OCI-LY3 (cell line): Measurements from ENCODE around the gene SYNGR2.
"Not testable (repeated sequence)": the region's sequence is repeated elsewhere in the genome, so short reads cannot be mapped to it uniquely, and the experiment has no call there.

Source experiments
- H2AFZ ChIP-seq: fragments of 200-600, 300-600 bp; shearing (Covaris generic); 2 replicates; pipeline ENCODE4 v1.6.0; 2014; ENCODE audit warnings: antibody characterized with exemption, low read depth, low read length
- H3K27ac ChIP-seq: fragments of 200-600, 300-600 bp; sonication (generic); 2 replicates; pipeline ENCODE4 v1.5.1; 2014; ENCODE audit warnings: mild to moderate bottlenecking, low read length, moderate library complexity, mixed read lengths
- H3K27me3 ChIP-seq: fragments of 200-600, 300-600 bp; sonication (generic); 2 replicates; pipeline ENCODE4 v1.6.1; 2014; ENCODE audit warnings: low read depth, low read length, mixed read lengths
- H3K36me3 ChIP-seq: fragments of 200-600, 300-600 bp; sonication (generic); replicated peaks from 2 replicates; pipeline ENCODE3; 2014; ENCODE audit warnings: low read depth, low read length, mixed read lengths
- H3K4me1 ChIP-seq: fragments of 300-600, 200-600 bp; sonication (generic); 2 replicates; pipeline ENCODE4 v1.6.1; 2014; ENCODE audit warnings: low read length, mixed read lengths
- H3K4me2 ChIP-seq: fragments of 200-600, 300-600 bp; sonication (generic); 2 replicates; pipeline ENCODE4 v1.6.1; 2014; ENCODE audit warnings: low read length, mixed read lengths
- H3K4me3 ChIP-seq: fragments of 300-600, 200-600 bp; sonication (generic); 2 replicates; pipeline ENCODE4 v1.5.1; 2014; ENCODE audit warnings: antibody characterized with exemption, mild to moderate bottlenecking, low read length, moderate library complexity
- H3K79me2 ChIP-seq: fragments of 300-600, 200-600 bp; shearing (Covaris generic); 2 replicates; pipeline ENCODE4 v1.6.1; 2014; ENCODE audit warnings: mild to moderate bottlenecking, low read length, mixed read lengths
- H3K9ac ChIP-seq: fragments of 300-600, 200-600 bp; shearing (Covaris generic); 2 replicates; pipeline ENCODE4 v1.6.0; 2014; ENCODE audit warnings: mild to moderate bottlenecking, low read length, moderate library complexity
- H3K9me3 ChIP-seq: fragments of 200-600, 300-600 bp; shearing (Covaris generic); 2 replicates; pipeline ENCODE4 v1.6.1; 2014; ENCODE audit warnings: low read length, mixed read lengths; ENCODE audit not compliant: insufficient read depth
- H4K20me1 ChIP-seq: fragments of 200-600, 300-600 bp; sonication (generic); 2 replicates; pipeline ENCODE4 v1.6.1; 2016; ENCODE audit warnings: low read length, mixed read lengths; ENCODE audit not compliant: insufficient read depth
- CTCF ChIP-seq: fragments of 200-600, 300-600 bp; sonication (generic); IDR thresholded peaks from 2 replicates; pipeline ENCODE4 v1.5.1; 2014; ENCODE audit warnings: antibody characterized with exemption, low read length, low read depth
- EZH2phosphoT487 ChIP-seq: fragments of 200-600 bp; shearing (Covaris generic); IDR thresholded peaks from 2 replicates; pipeline ENCODE4 v1.6.1; 2018; ENCODE audit warnings: antibody characterized with exemption, mixed run types, low read depth

SYNGR2 gene

GRCh38 chr17:78135858-78136500 lies 32.4 kb upstream of the SYNGR2 start:
- H3K4me3 ChIP-seq, result no peak overlapping the region
- no peak overlapping the region for H3K4me2 ChIP-seq
- H3K4me1 ChIP-seq, result peaks cover 68% of the 10 kb centered on the region
- H4K20me1 ChIP-seq, result no peaks in the 10 kb centered on the region
- no peak overlapping the region for H2AFZ ChIP-seq
- H3K9me3 ChIP-seq, result no peaks in the 10 kb centered on the region
- H3K79me2 ChIP-seq, result peaks cover 2% of the 10 kb centered on the region; the same call in 1 of the 2 replicates
- no peaks in the 10 kb centered on the region for H3K27me3 ChIP-seq
- no peak for TF ChIP-seq CTCF
- TF ChIP-seq EZH2phosphoT487, result no peak
- H3K27ac ChIP-seq, result no peak overlapping the region
- peaks cover 7% of the 10 kb centered on the region for H3K36me3 ChIP-seq
- no peak overlapping the region for H3K9ac ChIP-seq

- no peak overlapping the region for H2AFZ ChIP-seq
- H3K4me3 ChIP-seq, result peak overlapping the region; percentile 72
- TF ChIP-seq EZH2phosphoT487, result no peak
- peak; percentile 92 for TF ChIP-seq CTCF
- H3K4me1 ChIP-seq, result peaks cover 73% of the 10 kb centered on the region
- no peaks in the 10 kb centered on the region for H3K79me2 ChIP-seq
- H3K36me3 ChIP-seq, result peaks cover 10% of the 10 kb centered on the region
- no peaks in the 10 kb centered on the region for H4K20me1 ChIP-seq
- no peaks in the 10 kb centered on the region for H3K27me3 ChIP-seq
- no peaks in the 10 kb centered on the region for H3K9me3 ChIP-seq
- peak overlapping the region; percentile 73 for H3K9ac ChIP-seq
- peak overlapping the region; percentile 78 for H3K4me2 ChIP-seq
- peak overlapping the region; percentile 62 for H3K27ac ChIP-seq
Measured at GRCh38 chr17:78137392-78138203, 30.8 kb upstream of the SYNGR2 start.

DNA sequence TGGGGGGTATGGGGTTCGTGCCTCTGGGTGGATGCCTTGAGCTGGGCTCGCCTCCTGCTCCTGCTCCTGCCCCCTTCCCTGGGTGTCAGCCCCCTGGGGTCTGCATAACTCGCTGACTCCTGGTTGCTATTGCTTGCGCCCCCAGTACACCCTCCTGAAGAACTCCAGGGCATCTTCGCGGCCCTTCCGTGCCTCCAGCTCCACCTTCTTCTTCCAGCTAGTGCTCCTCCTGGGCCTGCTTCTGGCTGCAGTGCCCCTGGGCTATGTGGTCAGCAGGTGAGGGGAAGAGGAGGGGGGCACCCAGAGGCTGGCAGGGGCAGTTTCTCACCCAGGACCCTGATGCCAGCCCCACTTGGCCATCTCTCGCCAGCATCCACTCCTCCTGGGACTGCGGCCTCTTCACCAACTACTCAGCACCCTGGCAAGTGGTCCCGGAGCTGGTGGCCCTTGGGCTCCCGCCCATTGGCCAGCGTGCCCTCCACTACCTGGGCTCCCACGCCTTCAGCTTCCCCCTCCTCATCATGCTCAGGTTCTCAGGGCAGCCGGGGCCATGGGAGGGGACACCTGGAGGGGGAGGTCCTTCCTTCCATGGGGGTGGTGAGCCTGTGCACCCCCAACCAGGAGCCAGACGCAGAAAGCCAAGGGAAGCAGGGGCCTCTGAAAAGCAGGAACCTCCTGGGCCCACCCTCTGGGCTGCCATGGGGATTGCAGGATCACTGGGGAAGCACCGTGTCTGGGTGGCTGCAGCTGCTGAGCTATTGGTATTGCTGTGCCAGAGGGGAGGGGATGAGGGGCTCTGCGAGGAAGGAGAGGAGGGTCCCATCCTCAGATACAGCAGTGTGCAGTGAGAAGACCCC lies 29.9 kb upstream of the SYNGR2 start:
- H3K9ac ChIP-seq, result peak overlapping the region; percentile 73
- H3K4me3 ChIP-seq, result peak overlapping the region; percentile 72
- H3K4me2 ChIP-seq, result peak overlapping the region; percentile 78
- peak overlapping the region; percentile 62 for H3K27ac ChIP-seq
- no peak overlapping the region for H2AFZ ChIP-seq
- H3K36me3 ChIP-seq, result peaks cover 11% of the 10 kb centered on the region
- no peaks in the 10 kb centered on the region for H3K27me3 ChIP-seq
- H3K9me3 ChIP-seq, result no peaks in the 10 kb centered on the region
- no peaks in the 10 kb centered on the region for H4K20me1 ChIP-seq
- no peaks in the 10 kb centered on the region for H3K79me2 ChIP-seq
- TF ChIP-seq EZH2phosphoT487 (no peak), CTCF (no peak)
- peaks cover 72% of the 10 kb centered on the region for H3K4me1 ChIP-seq

GRCh38 chr17:78139861-78140168 lies 28.6 kb upstream of the SYNGR2 start:
- H3K79me2 ChIP-seq, H3K4me3 ChIP-seq, H4K20me1 ChIP-seq, H3K9ac ChIP-seq, H2AFZ ChIP-seq, H3K27me3 ChIP-seq, H3K9me3 ChIP-seq, H3K36me3 ChIP-seq: not testable (repeated sequence)
- Histone ChIP-seq H3K4me2 (peak overlapping the region; percentile 37), H3K27ac (peak overlapping the region; percentile 15; the same call in 1 of the 2 replicates), H3K4me1 (peaks cover 73% of the 10 kb centered on the region)
